Measurements from ENCODE around the gene LYPD1. TPM values are rescaled to one million over a fixed set of nuclear protein-coding genes. Genes with fewer than 3 reads are reported as not detected.

LYPD1 gene
- total RNA-seq, 1 donor, result not detected

GRCh38 chr2:132597831-132598230 lies 72.2 kb downstream of the LYPD1 start:
- Histone ChIP-seq H3K4me1 (ENCODE audit: insufficient read depth, low read length) (no peaks in the 10 kb centered on the region), H3K9me3 (ENCODE audit: low read depth, low read length) (no peaks in the 10 kb centered on the region), H3K27me3 (ENCODE audit: insufficient read depth, low read length) (no peaks in the 10 kb centered on the region), H3K4me3 (ENCODE audit: low read length) (no peak overlapping the region)

GRCh38 chr2:132597166-132597565 lies 72.8 kb downstream of the LYPD1 start:
- Histone ChIP-seq H3K4me1 (ENCODE audit: insufficient read depth, low read length) (no peaks in the 10 kb centered on the region), H3K4me3 (ENCODE audit: low read length) (no peak overlapping the region), H3K9me3 (ENCODE audit: low read depth, low read length) (no peaks in the 10 kb centered on the region), H3K27me3 (ENCODE audit: insufficient read depth, low read length) (no peaks in the 10 kb centered on the region)

- no peaks in the 10 kb centered on the region for H3K9me3 ChIP-seq (ENCODE audit: low read depth, low read length)
- H3K27me3 ChIP-seq (ENCODE audit: insufficient read depth, low read length), result no peaks in the 10 kb centered on the region
- no peak overlapping the region for H3K4me3 ChIP-seq (ENCODE audit: low read length)
- no peaks in the 10 kb centered on the region for H3K4me1 ChIP-seq (ENCODE audit: insufficient read depth, low read length)
Measured at GRCh38 chr2:132595693-132596092, 74.3 kb downstream of the LYPD1 start.

GRCh38 chr2:132595186-132595585 lies 74.8 kb downstream of the LYPD1 start:
- Histone ChIP-seq H3K27me3 (ENCODE audit: insufficient read depth, low read length) (no peaks in the 10 kb centered on the region), H3K4me1 (ENCODE audit: insufficient read depth, low read length) (no peaks in the 10 kb centered on the region), H3K9me3 (ENCODE audit: low read depth, low read length) (no peaks in the 10 kb centered on the region), H3K4me3 (ENCODE audit: low read length) (no peak overlapping the region)

Data from mononuclear cell (primary cell).